Ascending aorta (tissue), 2 donors: ENCODE data around the gene SDR42E1. TPM values are rescaled to one million over a fixed set of nuclear protein-coding genes. Genes with fewer than 3 reads are reported as not detected.

Experiments
- DNase-seq, 2 donors: peaks; one replicate each; pipeline ENCODE4 v3.0.0-alpha.2; 2019; ENCODE audit warnings: low spot score in 2 of 2
- H3K27ac ChIP-seq, 2 donors: fragments of 200-600 bp; sonication (generic); one replicate each; pipeline ENCODE4 v1.5.1; 2016 to 2017; ENCODE audit warnings: mild to moderate bottlenecking in 1 of 2
- H3K27me3 ChIP-seq: fragments of 200-600 bp; sonication (generic); one replicate; pipeline ENCODE4 v1.5.1; 2017
- H3K36me3 ChIP-seq, 2 donors: fragments of 200-600 bp; sonication (generic); one replicate each; pipeline ENCODE4 v1.5.1; 2016
- H3K4me1 ChIP-seq, 2 donors: fragments of 200-600 bp; sonication (generic); one replicate each; pipeline ENCODE4 v1.5.1; 2016 to 2017; ENCODE audit warnings: mild to moderate bottlenecking in 1 of 2
- H3K4me3 ChIP-seq, 2 donors: fragments of 200-600 bp; sonication (generic); one replicate each; pipeline ENCODE4 v1.5.1; 2016 to 2017; ENCODE audit warnings: mild to moderate bottlenecking in 1 of 2
- H3K9me3 ChIP-seq, 2 donors: fragments of 200-600 bp; sonication (generic); one replicate each; pipeline ENCODE4 v1.5.1; 2016
- intact Hi-C: fragments of 100-400 bp; cut with DNase I; formaldehyde crosslinking; loops from one replicate; pipeline ENCODE4 v1.15.1; 2023
- total RNA-seq: library from RNA; depleted of rRNA; stranded (reverse); fragments of >200 nt; gene quantifications from one replicate; pipeline ENCODE4 v1.1.0, GENCODE V29; 2016
- TF ChIP-seq, protein P1 (sequence below), 3 experiments: fragments of 200-600 bp in 2 of 3; fragments of 450-650 bp in 1 of 3; sonication (generic) in 2 of 3; IDR thresholded peaks; one replicate each; pipeline ENCODE4 v1.5.1; 2016 to 2019; ENCODE audit warnings: antibody characterized with exemption in 3 of 3, mild to moderate bottlenecking in 1 of 3, moderate library complexity in 1 of 3

The SDR42E1 gene
- total RNA-seq, 1 donor from 2014 or later, result 0.11 TPM

DNA sequence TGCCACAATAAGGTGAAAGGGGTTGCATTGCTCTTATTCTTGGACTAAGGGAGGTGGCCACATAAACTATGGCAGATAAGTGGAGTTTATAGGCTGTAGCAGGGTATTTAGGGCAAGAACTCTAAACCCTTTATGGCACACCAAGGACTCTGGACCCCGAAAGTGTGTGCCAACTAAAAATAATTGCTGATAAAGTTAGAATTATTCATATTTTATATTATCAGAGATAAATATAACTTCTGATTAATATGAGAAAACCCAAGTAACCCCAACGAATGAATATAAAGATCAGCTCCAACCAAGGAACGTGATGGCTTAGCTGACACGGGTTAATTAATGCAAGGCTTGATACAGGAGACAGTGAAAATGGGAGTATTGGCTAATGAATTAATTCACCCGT, 8.8 kb upstream of the SDR42E1 start:
- intact Hi-C loops, result no loop called here
- no peaks in the 10 kb centered on the region for H3K36me3 ChIP-seq
- TF ChIP-seq, protein P1, sequence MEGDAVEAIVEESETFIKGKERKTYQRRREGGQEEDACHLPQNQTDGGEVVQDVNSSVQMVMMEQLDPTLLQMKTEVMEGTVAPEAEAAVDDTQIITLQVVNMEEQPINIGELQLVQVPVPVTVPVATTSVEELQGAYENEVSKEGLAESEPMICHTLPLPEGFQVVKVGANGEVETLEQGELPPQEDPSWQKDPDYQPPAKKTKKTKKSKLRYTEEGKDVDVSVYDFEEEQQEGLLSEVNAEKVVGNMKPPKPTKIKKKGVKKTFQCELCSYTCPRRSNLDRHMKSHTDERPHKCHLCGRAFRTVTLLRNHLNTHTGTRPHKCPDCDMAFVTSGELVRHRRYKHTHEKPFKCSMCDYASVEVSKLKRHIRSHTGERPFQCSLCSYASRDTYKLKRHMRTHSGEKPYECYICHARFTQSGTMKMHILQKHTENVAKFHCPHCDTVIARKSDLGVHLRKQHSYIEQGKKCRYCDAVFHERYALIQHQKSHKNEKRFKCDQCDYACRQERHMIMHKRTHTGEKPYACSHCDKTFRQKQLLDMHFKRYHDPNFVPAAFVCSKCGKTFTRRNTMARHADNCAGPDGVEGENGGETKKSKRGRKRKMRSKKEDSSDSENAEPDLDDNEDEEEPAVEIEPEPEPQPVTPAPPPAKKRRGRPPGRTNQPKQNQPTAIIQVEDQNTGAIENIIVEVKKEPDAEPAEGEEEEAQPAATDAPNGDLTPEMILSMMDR (IDR thresholded peaks at IDR 0.05), result no peak

DNA sequence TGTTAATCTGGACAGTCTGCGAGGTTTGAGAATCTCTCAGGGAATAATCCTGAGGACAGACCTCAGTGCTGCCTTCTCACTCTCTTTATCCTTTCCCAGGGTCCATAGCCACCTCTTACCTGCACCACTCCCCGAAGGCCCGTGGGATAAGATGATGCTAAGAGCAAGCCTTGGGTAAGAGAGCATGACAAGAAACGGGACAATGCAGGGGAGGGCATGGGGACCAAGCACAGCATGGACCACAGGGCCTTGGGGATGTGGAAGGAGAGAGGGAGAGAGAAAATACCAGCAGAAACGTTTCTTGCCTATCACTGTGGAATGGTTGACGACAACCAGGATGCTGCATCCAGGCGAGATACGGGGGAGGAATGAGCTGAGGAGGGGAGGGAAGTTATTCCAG, 8.3 kb upstream of the SDR42E1 start:
- Histone ChIP-seq H3K4me3 (no peak overlapping the region), H3K9me3 (no peaks in the 10 kb centered on the region), H3K27me3 (no peaks in the 10 kb centered on the region), H3K36me3 (no peaks in the 10 kb centered on the region), H3K27ac (no peak overlapping the region), H3K4me1 (no peaks in the 10 kb centered on the region)
- no peak for DNase-seq
- TF ChIP-seq, protein P1 (IDR thresholded peaks at IDR 0.05), result no peak
- intact Hi-C loops, result no loop called here

More for the DNA sequence above, 8.8 kb upstream of the SDR42E1 start:
- no peak overlapping the region for H3K27ac ChIP-seq
- DNase-seq, result no peak
- H3K4me3 ChIP-seq, result no peak overlapping the region
- no peaks in the 10 kb centered on the region for H3K27me3 ChIP-seq
- H3K9me3 ChIP-seq, result no peaks in the 10 kb centered on the region
- H3K4me1 ChIP-seq, result no peaks in the 10 kb centered on the region

DNA sequence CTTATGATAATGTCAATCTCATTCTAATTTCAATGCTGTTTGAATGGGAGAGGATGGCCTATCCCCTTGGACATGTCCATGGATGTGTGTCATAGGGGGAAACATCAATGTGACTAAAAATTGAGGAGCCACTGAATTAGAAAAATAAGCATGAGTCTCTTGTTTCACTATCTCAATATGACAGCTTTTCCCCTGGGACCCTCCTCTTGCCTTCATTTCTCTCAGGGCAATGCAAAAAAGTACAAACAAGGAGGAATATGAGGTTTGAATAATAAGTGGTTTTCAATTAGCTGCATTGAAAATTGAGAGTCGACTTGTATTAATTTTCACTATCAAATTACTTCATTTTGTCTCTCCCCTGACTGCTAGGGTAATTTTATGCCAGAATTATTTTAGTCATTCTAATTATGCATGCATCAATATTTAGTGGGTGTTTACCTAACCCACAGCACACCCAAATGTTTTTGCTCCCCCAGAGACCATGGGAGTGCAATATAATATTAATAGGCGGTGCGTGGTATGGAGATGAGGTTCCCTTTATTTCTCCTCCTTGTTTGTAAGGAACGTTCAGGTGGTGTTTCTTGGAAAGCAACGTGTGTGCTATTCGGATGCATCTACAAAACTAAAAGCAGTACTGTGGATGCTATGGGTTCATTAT, 6.8 kb upstream of the SDR42E1 start:
- Histone ChIP-seq H3K27me3 (no peaks in the 10 kb centered on the region), H3K4me3 (no peak overlapping the region), H3K36me3 (no peaks in the 10 kb centered on the region), H3K4me1 (no peaks in the 10 kb centered on the region), H3K9me3 (no peaks in the 10 kb centered on the region), H3K27ac (no peak overlapping the region)
- DNase-seq, result no peak
- TF ChIP-seq, protein P1 (IDR thresholded peaks at IDR 0.05), result no peak
- intact Hi-C loops, result no loop called here

DNA sequence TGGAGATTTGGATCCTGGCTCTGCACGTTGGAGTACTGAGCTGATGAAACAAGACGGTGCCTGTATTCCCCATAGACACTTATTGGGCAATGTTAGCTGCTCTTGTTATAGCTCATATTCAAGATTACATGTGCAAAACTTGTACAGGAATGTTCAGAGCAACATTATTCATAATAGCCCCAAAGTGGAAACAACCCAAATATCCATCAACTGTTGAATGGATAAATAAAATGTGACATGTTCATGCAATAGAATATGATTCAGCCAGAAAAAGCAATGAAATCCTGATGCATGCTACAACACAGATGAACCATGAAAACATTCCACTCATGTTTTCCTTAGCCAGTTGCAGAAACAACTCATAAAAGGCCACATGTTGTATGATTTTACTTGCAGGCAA, 5.7 kb upstream of the SDR42E1 start:
- Histone ChIP-seq H3K27me3 (no peaks in the 10 kb centered on the region), H3K36me3 (no peaks in the 10 kb centered on the region), H3K4me3 (no peak overlapping the region), H3K9me3 (no peaks in the 10 kb centered on the region), H3K4me1 (no peaks in the 10 kb centered on the region), H3K27ac (no peak overlapping the region)
- intact Hi-C loops, result no loop called here
- TF ChIP-seq, protein P1 (IDR thresholded peaks at IDR 0.05), result no peak
- no peak for DNase-seq

DNA sequence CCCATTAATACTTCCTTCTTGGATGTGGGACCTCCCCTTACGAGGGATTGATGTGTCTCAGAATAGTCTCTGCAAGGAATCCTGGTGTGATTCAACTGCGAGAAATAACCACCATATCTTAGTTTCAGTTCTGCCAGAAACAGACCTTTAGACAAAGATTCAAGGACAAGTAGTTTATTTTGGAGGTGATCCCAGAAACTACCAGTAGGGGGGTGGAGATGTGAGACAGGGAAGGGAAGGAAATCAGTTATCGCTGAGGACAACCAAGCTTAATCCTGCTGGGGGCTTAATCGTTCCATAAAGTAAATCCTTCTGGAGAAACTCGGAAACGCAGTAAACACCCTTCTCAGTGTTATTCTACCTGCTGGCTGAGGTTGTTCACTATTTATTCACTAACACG, 5.0 kb upstream of the SDR42E1 start:
- Histone ChIP-seq H3K27me3 (no peaks in the 10 kb centered on the region), H3K36me3 (no peaks in the 10 kb centered on the region), H3K27ac (no peak overlapping the region), H3K9me3 (no peaks in the 10 kb centered on the region), H3K4me3 (no peak overlapping the region), H3K4me1 (no peaks in the 10 kb centered on the region)
- intact Hi-C loops, result no loop called here
- DNase-seq, result no peak
- TF ChIP-seq, protein P1 (IDR thresholded peaks at IDR 0.05), result no peak

DNA sequence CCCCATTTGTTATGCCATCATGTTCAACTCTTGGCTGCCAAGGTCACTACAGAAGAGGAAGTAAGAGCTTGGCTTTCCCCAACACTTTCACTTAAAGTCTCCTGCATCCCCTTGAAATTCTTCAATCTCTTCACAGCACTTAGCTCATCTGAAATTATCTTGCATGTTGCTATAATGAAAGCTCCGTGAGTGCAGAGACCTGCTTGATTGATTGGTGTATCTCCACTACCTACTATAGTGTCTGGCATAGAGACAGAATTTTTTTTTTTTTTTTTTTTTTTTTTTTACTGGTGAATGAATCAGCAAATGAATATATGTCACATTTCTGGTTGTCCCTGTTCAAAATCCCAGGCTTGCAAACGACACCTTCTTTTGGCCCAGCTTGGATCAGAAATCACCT, 1.9 kb upstream of the SDR42E1 start:
- intact Hi-C loops, result no loop called here
- no peaks in the 10 kb centered on the region for H3K9me3 ChIP-seq
- no peaks in the 10 kb centered on the region for H3K4me1 ChIP-seq
- no peak overlapping the region for H3K27ac ChIP-seq
- TF ChIP-seq, protein P1 (IDR thresholded peaks at IDR 0.05), result no peak
- H3K4me3 ChIP-seq, result no peak overlapping the region
- no peaks in the 10 kb centered on the region for H3K36me3 ChIP-seq
- DNase-seq, result no peak
- H3K27me3 ChIP-seq, result no peaks in the 10 kb centered on the region
